CD4-positive, alpha-beta T cell treated with Interleukin-2 at 100 ng/mL for 4 hours (primary cell): ENCODE measurements around the gene ADAMTS20.
A peak's percentile ranks its signal among the peaks of the same experiment; 100 is the strongest.

Experiments used
- DNase-seq: peaks from one replicate; pipeline ENCODE4 v3.0.0-alpha.2; 2020; ENCODE audit warnings: low spot score

Gene ADAMTS20

GRCh38 chr12:43480591-43480990 lies 71.4 kb downstream of the ADAMTS20 start:
- no peak for DNase-seq

GRCh38 chr12:43462741-43463140 lies 89.3 kb downstream of the ADAMTS20 start:
- DNase-seq = no peak

GRCh38 chr12:43462080-43462479 lies 89.9 kb downstream of the ADAMTS20 start:
- no peak for DNase-seq

GRCh38 chr12:43459285-43459684 lies 92.7 kb downstream of the ADAMTS20 start:
- no peak for DNase-seq

GRCh38 chr12:43453761-43454160 lies 98.2 kb downstream of the ADAMTS20 start:
- no peak for DNase-seq

- DNase-seq = peak; percentile 47
Observed at GRCh38 chr12:43444940-43445564, 107.0 kb downstream of the ADAMTS20 start.

GRCh38 chr12:43436597-43436996 lies 115.4 kb downstream of the ADAMTS20 start:
- DNase-seq = no peak

- no peak for DNase-seq
Observed at GRCh38 chr12:43434614-43435013, 117.4 kb downstream of the ADAMTS20 start.

- DNase-seq = no peak
Observed at GRCh38 chr12:43428088-43428600, 123.9 kb downstream of the ADAMTS20 start.

- no peak for DNase-seq
Observed at GRCh38 chr12:43425361-43425760, 126.6 kb downstream of the ADAMTS20 start.

GRCh38 chr12:43416981-43417380 lies 135.0 kb downstream of the ADAMTS20 start:
- DNase-seq = no peak

GRCh38 chr12:43407816-43408645 lies 144.0 kb downstream of the ADAMTS20 start:
- no peak for DNase-seq

GRCh38 chr12:43406801-43407200 lies 145.2 kb downstream of the ADAMTS20 start:
- DNase-seq = no peak

GRCh38 chr12:43402436-43402835 lies 149.6 kb downstream of the ADAMTS20 start:
- DNase-seq = no peak

- no peak for DNase-seq
Observed at GRCh38 chr12:43401096-43401495, 150.9 kb downstream of the ADAMTS20 start.

GRCh38 chr12:43396671-43397070 lies 155.3 kb downstream of the ADAMTS20 start:
- no peak for DNase-seq

GRCh38 chr12:43392116-43392515 lies 159.9 kb downstream of the ADAMTS20 start:
- no peak for DNase-seq

- DNase-seq = no peak
Observed at GRCh38 chr12:43381879-43382278, 170.1 kb downstream of the ADAMTS20 start.

- DNase-seq = no peak
Observed at GRCh38 chr12:43378448-43378847, 173.6 kb downstream of the ADAMTS20 start.

GRCh38 chr12:43370263-43370662 lies 181.7 kb downstream of the ADAMTS20 start:
- no peak for DNase-seq

GRCh38 chr12:43362910-43363694 lies 188.9 kb downstream of the ADAMTS20 start:
- DNase-seq = no peak

- DNase-seq = no peak
Observed at GRCh38 chr12:43361031-43361710, 190.8 kb downstream of the ADAMTS20 start.
